ENCODE results near the gene MYO7A. TPM values are rescaled to one million over a fixed set of nuclear protein-coding genes. Genes with fewer than 3 reads are reported as not detected.

Gene MYO7A
- total and polyA plus RNA-seq, 2 experiments from 2014 or later, result 1.8 to 5.4 TPM

DNA sequence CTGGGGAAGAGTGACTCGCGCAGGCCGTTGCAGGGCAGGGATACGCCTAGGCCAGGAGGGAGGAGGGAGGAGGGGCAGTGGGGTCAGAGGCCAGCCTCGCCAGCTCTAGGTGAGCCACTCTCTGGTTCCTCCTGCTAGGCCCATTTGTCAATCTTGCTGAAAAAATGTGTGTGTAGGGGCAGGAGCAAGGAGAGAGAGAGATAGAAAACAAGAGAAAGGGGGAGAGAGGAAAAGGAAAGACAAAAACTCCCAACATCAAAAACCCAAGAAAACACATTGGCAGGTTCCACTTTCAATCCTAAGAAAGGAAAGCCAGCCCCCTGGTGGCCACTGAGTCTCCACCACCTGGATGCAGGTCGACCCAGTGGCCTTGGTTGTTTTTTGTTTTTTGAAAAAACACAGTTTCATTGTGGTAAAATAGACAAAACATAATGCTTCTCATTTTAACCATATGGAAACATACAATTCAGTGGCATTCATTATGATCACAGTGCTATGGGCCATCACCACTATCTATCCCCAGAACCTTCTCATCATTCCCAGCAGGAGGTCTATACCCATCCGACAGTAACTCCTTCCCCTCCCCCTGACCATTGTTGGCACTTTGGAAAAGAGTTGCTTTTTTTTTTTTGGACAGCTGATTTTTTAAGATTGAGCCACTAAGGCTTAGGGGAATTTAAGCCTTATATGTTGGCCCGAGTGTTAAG, 14.5 kb upstream of the MYO7A start:
- Mint-ChIP-seq H3K27ac (peak overlapping the region; percentile 56; the same call in 1 of the 2 replicates), H3K9me3 (no peaks in the 10 kb centered on the region)

More for the DNA sequence above, 14.5 kb upstream of the MYO7A start:
- Histone ChIP-seq H3F3A (replicated peaks; ENCODE audit: low read depth) (no peaks in the 10 kb centered on the region), H2AFZ (no peak overlapping the region), H3K4me3 (no peak overlapping the region), H3K79me2 (replicated peaks; ENCODE audit: insufficient read depth) (no peaks in the 10 kb centered on the region), H3K36me3 (ENCODE audit: insufficient read depth) (no peaks in the 10 kb centered on the region), H4K20me1 (replicated peaks; ENCODE audit: insufficient read depth) (no peaks in the 10 kb centered on the region), H3K4me2 (no peak overlapping the region), H3K4me1 (ENCODE audit: insufficient read depth) (no peaks in the 10 kb centered on the region), H3K9me2 (ENCODE audit: insufficient read depth) (no peaks in the 10 kb centered on the region), H3K27ac (ENCODE audit: low read depth) (no peak overlapping the region), H3K27me3 (ENCODE audit: insufficient read depth) (no peaks in the 10 kb centered on the region)
- Mint-ChIP-seq H3K4me3 (no peak overlapping the region), H3K27me3 (ENCODE audit: insufficient read depth, low read depth, poor library complexity) (peaks cover 12% of the 10 kb centered on the region), H3K36me3 (ENCODE audit: low read depth) (no peaks in the 10 kb centered on the region; the same call in 2 of the 3 replicates), H3K4me1 (peaks cover 8% of the 10 kb centered on the region)
- peak; percentile 79 for ATAC-seq
- peak; percentile 86 for DNase-seq (ENCODE audit: low spot score)
- TF ChIP-seq, protein P1, sequence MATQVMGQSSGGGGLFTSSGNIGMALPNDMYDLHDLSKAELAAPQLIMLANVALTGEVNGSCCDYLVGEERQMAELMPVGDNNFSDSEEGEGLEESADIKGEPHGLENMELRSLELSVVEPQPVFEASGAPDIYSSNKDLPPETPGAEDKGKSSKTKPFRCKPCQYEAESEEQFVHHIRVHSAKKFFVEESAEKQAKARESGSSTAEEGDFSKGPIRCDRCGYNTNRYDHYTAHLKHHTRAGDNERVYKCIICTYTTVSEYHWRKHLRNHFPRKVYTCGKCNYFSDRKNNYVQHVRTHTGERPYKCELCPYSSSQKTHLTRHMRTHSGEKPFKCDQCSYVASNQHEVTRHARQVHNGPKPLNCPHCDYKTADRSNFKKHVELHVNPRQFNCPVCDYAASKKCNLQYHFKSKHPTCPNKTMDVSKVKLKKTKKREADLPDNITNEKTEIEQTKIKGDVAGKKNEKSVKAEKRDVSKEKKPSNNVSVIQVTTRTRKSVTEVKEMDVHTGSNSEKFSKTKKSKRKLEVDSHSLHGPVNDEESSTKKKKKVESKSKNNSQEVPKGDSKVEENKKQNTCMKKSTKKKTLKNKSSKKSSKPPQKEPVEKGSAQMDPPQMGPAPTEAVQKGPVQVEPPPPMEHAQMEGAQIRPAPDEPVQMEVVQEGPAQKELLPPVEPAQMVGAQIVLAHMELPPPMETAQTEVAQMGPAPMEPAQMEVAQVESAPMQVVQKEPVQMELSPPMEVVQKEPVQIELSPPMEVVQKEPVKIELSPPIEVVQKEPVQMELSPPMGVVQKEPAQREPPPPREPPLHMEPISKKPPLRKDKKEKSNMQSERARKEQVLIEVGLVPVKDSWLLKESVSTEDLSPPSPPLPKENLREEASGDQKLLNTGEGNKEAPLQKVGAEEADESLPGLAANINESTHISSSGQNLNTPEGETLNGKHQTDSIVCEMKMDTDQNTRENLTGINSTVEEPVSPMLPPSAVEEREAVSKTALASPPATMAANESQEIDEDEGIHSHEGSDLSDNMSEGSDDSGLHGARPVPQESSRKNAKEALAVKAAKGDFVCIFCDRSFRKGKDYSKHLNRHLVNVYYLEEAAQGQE (IDR thresholded peaks at IDR 0.05; ENCODE audit: unreplicated experiment), result no peak
- TF ChIP-seq, protein P2, sequence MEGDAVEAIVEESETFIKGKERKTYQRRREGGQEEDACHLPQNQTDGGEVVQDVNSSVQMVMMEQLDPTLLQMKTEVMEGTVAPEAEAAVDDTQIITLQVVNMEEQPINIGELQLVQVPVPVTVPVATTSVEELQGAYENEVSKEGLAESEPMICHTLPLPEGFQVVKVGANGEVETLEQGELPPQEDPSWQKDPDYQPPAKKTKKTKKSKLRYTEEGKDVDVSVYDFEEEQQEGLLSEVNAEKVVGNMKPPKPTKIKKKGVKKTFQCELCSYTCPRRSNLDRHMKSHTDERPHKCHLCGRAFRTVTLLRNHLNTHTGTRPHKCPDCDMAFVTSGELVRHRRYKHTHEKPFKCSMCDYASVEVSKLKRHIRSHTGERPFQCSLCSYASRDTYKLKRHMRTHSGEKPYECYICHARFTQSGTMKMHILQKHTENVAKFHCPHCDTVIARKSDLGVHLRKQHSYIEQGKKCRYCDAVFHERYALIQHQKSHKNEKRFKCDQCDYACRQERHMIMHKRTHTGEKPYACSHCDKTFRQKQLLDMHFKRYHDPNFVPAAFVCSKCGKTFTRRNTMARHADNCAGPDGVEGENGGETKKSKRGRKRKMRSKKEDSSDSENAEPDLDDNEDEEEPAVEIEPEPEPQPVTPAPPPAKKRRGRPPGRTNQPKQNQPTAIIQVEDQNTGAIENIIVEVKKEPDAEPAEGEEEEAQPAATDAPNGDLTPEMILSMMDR (conservative IDR thresholded peaks at IDR 0.05; ENCODE audit: low read depth in 2 of 2), result peak; percentile 77
- TF ChIP-seq, protein P3, sequence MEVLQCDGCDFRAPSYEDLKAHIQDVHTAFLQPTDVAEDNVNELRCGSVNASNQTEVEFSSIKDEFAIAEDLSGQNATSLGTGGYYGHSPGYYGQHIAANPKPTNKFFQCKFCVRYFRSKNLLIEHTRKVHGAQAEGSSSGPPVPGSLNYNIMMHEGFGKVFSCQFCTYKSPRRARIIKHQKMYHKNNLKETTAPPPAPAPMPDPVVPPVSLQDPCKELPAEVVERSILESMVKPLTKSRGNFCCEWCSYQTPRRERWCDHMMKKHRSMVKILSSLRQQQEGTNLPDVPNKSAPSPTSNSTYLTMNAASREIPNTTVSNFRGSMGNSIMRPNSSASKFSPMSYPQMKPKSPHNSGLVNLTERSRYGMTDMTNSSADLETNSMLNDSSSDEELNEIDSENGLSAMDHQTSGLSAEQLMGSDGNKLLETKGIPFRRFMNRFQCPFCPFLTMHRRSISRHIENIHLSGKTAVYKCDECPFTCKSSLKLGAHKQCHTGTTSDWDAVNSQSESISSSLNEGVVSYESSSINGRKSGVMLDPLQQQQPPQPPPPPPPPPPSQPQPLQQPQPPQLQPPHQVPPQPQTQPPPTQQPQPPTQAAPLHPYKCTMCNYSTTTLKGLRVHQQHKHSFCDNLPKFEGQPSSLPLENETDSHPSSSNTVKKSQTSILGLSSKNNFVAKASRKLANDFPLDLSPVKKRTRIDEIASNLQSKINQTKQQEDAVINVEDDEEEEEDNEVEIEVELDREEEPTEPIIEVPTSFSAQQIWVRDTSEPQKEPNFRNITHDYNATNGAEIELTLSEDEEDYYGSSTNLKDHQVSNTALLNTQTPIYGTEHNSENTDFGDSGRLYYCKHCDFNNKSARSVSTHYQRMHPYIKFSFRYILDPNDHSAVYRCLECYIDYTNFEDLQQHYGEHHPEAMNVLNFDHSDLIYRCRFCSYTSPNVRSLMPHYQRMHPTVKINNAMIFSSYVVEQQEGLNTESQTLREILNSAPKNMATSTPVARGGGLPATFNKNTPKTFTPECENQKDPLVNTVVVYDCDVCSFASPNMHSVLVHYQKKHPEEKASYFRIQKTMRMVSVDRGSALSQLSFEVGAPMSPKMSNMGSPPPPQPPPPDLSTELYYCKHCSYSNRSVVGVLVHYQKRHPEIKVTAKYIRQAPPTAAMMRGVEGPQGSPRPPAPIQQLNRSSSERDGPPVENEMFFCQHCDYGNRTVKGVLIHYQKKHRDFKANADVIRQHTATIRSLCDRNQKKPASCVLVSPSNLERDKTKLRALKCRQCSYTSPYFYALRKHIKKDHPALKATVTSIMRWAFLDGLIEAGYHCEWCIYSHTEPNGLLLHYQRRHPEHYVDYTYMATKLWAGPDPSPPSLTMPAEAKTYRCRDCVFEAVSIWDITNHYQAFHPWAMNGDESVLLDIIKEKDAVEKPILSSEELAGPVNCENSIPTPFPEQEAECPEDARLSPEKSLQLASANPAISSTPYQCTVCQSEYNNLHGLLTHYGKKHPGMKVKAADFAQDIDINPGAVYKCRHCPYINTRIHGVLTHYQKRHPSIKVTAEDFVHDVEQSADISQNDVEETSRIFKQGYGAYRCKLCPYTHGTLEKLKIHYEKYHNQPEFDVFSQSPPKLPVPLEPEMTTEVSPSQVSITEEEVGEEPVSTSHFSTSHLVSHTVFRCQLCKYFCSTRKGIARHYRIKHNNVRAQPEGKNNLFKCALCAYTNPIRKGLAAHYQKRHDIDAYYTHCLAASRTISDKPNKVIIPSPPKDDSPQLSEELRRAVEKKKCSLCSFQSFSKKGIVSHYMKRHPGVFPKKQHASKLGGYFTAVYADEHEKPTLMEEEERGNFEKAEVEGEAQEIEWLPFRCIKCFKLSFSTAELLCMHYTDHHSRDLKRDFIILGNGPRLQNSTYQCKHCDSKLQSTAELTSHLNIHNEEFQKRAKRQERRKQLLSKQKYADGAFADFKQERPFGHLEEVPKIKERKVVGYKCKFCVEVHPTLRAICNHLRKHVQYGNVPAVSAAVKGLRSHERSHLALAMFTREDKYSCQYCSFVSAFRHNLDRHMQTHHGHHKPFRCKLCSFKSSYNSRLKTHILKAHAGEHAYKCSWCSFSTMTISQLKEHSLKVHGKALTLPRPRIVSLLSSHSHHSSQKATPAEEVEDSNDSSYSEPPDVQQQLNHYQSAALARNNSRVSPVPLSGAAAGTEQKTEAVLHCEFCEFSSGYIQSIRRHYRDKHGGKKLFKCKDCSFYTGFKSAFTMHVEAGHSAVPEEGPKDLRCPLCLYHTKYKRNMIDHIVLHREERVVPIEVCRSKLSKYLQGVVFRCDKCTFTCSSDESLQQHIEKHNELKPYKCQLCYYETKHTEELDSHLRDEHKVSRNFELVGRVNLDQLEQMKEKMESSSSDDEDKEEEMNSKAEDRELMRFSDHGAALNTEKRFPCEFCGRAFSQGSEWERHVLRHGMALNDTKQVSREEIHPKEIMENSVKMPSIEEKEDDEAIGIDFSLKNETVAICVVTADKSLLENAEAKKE (CRISPR knock-in tag; IDR thresholded peaks at IDR 0.05), result no peak
- TF ChIP-seq NANOG (IDR thresholded peaks at IDR 0.05; ENCODE audit: borderline replicate concordance) (no peak), ZNF114 (CRISPR knock-in tag; IDR thresholded peaks at IDR 0.05) (no peak), JUNB (IDR thresholded peaks at IDR 0.05; ENCODE audit: unreplicated experiment) (no peak), EZH2 (IDR thresholded peaks at IDR 0.05; ENCODE audit: low read depth, unreplicated experiment) (no peak)
